GM23338 (cell line): ENCODE results near the gene DLG4.

ENCODE experiments used
- CREB1 ChIP-seq: fragments of 250-450 bp; sonication (Bioruptor Pico); IDR thresholded peaks from 2 replicates; pipeline ENCODE4 v1.5.0; 2020; ENCODE audit warnings: low read depth, mild to moderate bottlenecking, moderate library complexity
- EZH2 ChIP-seq: fragments of 200-600 bp; sonication (generic); IDR thresholded peaks from one replicate; pipeline ENCODE4 v1.8.0; 2017; ENCODE audit warnings: antibody characterized with exemption, mild to moderate bottlenecking, low read depth; ENCODE audit not compliant: unreplicated experiment
- EZH2phosphoT487 ChIP-seq: fragments of 200-600 bp; sonication (generic); IDR thresholded peaks from one replicate; pipeline ENCODE4 v1.8.1; 2018; ENCODE audit warnings: antibody characterized with exemption; ENCODE audit not compliant: unreplicated experiment
- JUNB ChIP-seq: IDR thresholded peaks from one replicate; pipeline ENCODE4 v1.6.1; 2016; ENCODE audit warnings: antibody characterized with exemption; ENCODE audit not compliant: unreplicated experiment
- NANOG ChIP-seq: IDR thresholded peaks from 2 replicates; pipeline ENCODE4 v1.6.1; 2016; ENCODE audit warnings: antibody characterized with exemption, borderline replicate concordance
- POLR2AphosphoS5 ChIP-seq: IDR thresholded peaks from 2 replicates; pipeline ENCODE4 v1.6.1; 2016; ENCODE audit warnings: antibody characterized with exemption, low read depth
- STAT1 ChIP-seq: IDR thresholded peaks from one replicate; pipeline ENCODE4 v1.6.1; 2016; ENCODE audit warnings: antibody characterized with exemption; ENCODE audit not compliant: unreplicated experiment
- ZNF114 ChIP-seq: fragments of 250-450 bp; sonication (Bioruptor Pico); IDR thresholded peaks from 2 replicates; pipeline ENCODE4 v1.5.0; 2020; ENCODE audit warnings: mild to moderate bottlenecking, moderate library complexity
- ZNF331 ChIP-seq: fragments of 250-450 bp; sonication (Bioruptor Pico); IDR thresholded peaks from 2 replicates; pipeline ENCODE4 v1.5.0; 2020; ENCODE audit warnings: low read depth, mild to moderate bottlenecking, moderate library complexity
- TF ChIP-seq, protein P1 (sequence below), 2 experiments: fragments of 200-600 bp in 1 of 2; sonication (generic) in 1 of 2; conservative IDR thresholded peaks; 2 replicates each; pipeline versions ENCODE4 v1.5.1 to v1.6.1; 2016 to 2017; ENCODE audit warnings: antibody characterized with exemption in 2 of 2, low read depth in 2 of 2, mild to moderate bottlenecking in 2 of 2, moderate library complexity in 1 of 2
- TF ChIP-seq, protein P2 (sequence below): IDR thresholded peaks from 2 replicates; pipeline ENCODE4 v1.6.1; 2016; ENCODE audit warnings: antibody characterized with exemption
- TF ChIP-seq, protein P3 (sequence below): IDR thresholded peaks from one replicate; pipeline ENCODE4 v1.6.1; 2018; ENCODE audit warnings: antibody characterized with exemption; ENCODE audit not compliant: unreplicated experiment
- TF ChIP-seq, protein P4 (sequence below): fragments of 250-450 bp; sonication (Bioruptor Pico); IDR thresholded peaks from 2 replicates; pipeline ENCODE4 v1.5.0; 2020; ENCODE audit warnings: mild to moderate bottlenecking, moderate library complexity

DNA sequence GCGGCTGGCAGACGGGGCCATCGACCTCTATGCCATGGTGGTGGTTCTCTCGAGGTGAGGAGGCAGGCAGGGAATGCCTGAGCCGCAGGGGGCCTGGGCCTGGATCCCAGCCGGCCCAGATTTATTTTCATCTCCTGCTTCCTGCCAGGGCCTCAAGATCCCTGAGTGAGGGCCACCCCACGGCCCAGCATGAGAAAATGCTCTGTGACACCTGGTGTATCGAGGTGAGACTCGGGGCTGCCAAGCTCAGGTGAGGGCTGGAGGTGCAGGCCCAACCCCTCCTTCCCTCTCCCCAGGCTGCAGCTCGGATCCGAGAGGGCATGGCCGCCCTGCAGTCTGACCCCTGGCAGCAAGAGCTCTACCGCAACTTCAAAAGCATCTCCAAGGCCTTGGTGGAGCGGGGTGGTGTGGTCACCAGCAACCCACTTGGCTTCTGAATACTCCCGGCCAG is 5.0 kb upstream of the DLG4 start:
- TF ChIP-seq, protein P1, sequence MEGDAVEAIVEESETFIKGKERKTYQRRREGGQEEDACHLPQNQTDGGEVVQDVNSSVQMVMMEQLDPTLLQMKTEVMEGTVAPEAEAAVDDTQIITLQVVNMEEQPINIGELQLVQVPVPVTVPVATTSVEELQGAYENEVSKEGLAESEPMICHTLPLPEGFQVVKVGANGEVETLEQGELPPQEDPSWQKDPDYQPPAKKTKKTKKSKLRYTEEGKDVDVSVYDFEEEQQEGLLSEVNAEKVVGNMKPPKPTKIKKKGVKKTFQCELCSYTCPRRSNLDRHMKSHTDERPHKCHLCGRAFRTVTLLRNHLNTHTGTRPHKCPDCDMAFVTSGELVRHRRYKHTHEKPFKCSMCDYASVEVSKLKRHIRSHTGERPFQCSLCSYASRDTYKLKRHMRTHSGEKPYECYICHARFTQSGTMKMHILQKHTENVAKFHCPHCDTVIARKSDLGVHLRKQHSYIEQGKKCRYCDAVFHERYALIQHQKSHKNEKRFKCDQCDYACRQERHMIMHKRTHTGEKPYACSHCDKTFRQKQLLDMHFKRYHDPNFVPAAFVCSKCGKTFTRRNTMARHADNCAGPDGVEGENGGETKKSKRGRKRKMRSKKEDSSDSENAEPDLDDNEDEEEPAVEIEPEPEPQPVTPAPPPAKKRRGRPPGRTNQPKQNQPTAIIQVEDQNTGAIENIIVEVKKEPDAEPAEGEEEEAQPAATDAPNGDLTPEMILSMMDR (conservative IDR thresholded peaks at IDR 0.05; ENCODE audit: low read depth in 2 of 2), result no peak
- TF ChIP-seq JUNB (no peak), EZH2 (no peak), EZH2phosphoT487 (no peak), POLR2AphosphoS5 (no peak), CREB1 (CRISPR knock-in tag) (no peak), STAT1 (no peak), ZNF331 (no peak), NANOG (no peak), ZNF114 (CRISPR knock-in tag) (no peak)
- TF ChIP-seq, protein P2, sequence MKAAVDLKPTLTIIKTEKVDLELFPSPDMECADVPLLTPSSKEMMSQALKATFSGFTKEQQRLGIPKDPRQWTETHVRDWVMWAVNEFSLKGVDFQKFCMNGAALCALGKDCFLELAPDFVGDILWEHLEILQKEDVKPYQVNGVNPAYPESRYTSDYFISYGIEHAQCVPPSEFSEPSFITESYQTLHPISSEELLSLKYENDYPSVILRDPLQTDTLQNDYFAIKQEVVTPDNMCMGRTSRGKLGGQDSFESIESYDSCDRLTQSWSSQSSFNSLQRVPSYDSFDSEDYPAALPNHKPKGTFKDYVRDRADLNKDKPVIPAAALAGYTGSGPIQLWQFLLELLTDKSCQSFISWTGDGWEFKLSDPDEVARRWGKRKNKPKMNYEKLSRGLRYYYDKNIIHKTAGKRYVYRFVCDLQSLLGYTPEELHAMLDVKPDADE, result no peak
- TF ChIP-seq, protein P3, sequence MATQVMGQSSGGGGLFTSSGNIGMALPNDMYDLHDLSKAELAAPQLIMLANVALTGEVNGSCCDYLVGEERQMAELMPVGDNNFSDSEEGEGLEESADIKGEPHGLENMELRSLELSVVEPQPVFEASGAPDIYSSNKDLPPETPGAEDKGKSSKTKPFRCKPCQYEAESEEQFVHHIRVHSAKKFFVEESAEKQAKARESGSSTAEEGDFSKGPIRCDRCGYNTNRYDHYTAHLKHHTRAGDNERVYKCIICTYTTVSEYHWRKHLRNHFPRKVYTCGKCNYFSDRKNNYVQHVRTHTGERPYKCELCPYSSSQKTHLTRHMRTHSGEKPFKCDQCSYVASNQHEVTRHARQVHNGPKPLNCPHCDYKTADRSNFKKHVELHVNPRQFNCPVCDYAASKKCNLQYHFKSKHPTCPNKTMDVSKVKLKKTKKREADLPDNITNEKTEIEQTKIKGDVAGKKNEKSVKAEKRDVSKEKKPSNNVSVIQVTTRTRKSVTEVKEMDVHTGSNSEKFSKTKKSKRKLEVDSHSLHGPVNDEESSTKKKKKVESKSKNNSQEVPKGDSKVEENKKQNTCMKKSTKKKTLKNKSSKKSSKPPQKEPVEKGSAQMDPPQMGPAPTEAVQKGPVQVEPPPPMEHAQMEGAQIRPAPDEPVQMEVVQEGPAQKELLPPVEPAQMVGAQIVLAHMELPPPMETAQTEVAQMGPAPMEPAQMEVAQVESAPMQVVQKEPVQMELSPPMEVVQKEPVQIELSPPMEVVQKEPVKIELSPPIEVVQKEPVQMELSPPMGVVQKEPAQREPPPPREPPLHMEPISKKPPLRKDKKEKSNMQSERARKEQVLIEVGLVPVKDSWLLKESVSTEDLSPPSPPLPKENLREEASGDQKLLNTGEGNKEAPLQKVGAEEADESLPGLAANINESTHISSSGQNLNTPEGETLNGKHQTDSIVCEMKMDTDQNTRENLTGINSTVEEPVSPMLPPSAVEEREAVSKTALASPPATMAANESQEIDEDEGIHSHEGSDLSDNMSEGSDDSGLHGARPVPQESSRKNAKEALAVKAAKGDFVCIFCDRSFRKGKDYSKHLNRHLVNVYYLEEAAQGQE, result no peak
- TF ChIP-seq, protein P4, sequence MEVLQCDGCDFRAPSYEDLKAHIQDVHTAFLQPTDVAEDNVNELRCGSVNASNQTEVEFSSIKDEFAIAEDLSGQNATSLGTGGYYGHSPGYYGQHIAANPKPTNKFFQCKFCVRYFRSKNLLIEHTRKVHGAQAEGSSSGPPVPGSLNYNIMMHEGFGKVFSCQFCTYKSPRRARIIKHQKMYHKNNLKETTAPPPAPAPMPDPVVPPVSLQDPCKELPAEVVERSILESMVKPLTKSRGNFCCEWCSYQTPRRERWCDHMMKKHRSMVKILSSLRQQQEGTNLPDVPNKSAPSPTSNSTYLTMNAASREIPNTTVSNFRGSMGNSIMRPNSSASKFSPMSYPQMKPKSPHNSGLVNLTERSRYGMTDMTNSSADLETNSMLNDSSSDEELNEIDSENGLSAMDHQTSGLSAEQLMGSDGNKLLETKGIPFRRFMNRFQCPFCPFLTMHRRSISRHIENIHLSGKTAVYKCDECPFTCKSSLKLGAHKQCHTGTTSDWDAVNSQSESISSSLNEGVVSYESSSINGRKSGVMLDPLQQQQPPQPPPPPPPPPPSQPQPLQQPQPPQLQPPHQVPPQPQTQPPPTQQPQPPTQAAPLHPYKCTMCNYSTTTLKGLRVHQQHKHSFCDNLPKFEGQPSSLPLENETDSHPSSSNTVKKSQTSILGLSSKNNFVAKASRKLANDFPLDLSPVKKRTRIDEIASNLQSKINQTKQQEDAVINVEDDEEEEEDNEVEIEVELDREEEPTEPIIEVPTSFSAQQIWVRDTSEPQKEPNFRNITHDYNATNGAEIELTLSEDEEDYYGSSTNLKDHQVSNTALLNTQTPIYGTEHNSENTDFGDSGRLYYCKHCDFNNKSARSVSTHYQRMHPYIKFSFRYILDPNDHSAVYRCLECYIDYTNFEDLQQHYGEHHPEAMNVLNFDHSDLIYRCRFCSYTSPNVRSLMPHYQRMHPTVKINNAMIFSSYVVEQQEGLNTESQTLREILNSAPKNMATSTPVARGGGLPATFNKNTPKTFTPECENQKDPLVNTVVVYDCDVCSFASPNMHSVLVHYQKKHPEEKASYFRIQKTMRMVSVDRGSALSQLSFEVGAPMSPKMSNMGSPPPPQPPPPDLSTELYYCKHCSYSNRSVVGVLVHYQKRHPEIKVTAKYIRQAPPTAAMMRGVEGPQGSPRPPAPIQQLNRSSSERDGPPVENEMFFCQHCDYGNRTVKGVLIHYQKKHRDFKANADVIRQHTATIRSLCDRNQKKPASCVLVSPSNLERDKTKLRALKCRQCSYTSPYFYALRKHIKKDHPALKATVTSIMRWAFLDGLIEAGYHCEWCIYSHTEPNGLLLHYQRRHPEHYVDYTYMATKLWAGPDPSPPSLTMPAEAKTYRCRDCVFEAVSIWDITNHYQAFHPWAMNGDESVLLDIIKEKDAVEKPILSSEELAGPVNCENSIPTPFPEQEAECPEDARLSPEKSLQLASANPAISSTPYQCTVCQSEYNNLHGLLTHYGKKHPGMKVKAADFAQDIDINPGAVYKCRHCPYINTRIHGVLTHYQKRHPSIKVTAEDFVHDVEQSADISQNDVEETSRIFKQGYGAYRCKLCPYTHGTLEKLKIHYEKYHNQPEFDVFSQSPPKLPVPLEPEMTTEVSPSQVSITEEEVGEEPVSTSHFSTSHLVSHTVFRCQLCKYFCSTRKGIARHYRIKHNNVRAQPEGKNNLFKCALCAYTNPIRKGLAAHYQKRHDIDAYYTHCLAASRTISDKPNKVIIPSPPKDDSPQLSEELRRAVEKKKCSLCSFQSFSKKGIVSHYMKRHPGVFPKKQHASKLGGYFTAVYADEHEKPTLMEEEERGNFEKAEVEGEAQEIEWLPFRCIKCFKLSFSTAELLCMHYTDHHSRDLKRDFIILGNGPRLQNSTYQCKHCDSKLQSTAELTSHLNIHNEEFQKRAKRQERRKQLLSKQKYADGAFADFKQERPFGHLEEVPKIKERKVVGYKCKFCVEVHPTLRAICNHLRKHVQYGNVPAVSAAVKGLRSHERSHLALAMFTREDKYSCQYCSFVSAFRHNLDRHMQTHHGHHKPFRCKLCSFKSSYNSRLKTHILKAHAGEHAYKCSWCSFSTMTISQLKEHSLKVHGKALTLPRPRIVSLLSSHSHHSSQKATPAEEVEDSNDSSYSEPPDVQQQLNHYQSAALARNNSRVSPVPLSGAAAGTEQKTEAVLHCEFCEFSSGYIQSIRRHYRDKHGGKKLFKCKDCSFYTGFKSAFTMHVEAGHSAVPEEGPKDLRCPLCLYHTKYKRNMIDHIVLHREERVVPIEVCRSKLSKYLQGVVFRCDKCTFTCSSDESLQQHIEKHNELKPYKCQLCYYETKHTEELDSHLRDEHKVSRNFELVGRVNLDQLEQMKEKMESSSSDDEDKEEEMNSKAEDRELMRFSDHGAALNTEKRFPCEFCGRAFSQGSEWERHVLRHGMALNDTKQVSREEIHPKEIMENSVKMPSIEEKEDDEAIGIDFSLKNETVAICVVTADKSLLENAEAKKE (CRISPR knock-in tag), result no peak
